H9 (cell line): ENCODE results near the gene TMEM245. TPM values are rescaled to one million over a fixed set of nuclear protein-coding genes. Genes with fewer than 3 reads are reported as not detected.

Source experiments
- DNase-seq: peaks from one replicate; pipeline ENCODE4 v3.0.0-alpha.2; 2017
- H2AFZ ChIP-seq: one replicate; pipeline ENCODE4 v1.6.1; 2013; ENCODE audit warnings: mild to moderate bottlenecking, low read length, control low read depth, moderate library complexity
- H2AK5ac ChIP-seq: 2 replicates; pipeline ENCODE4 v1.6.1; 2013; ENCODE audit warnings: low read length, control low read depth, mixed read lengths; ENCODE audit not compliant: insufficient read length
- H2BK120ac ChIP-seq: one replicate; pipeline ENCODE4 v1.6.1; 2013; ENCODE audit warnings: low read depth, mild to moderate bottlenecking, low read length, control low read depth, inconsistent platforms; ENCODE audit not compliant: poor library complexity, severe bottlenecking
- H2BK12ac ChIP-seq: 2 replicates; pipeline ENCODE4 v1.6.1; 2013; ENCODE audit warnings: low read length, control low read depth, mixed read lengths, low read depth; ENCODE audit not compliant: insufficient read length
- H2BK15ac ChIP-seq: 2 replicates; pipeline ENCODE4 v1.6.1; 2013; ENCODE audit warnings: low read depth, low read length, control low read depth
- H2BK20ac ChIP-seq: one replicate; pipeline ENCODE4 v1.6.1; 2013; ENCODE audit warnings: low read depth, mild to moderate bottlenecking, low read length, control low read depth, inconsistent platforms; ENCODE audit not compliant: poor library complexity, severe bottlenecking
- H2BK5ac ChIP-seq: 2 replicates; pipeline ENCODE4 v1.6.1; 2013; ENCODE audit warnings: low read length, control low read depth, mixed read lengths; ENCODE audit not compliant: insufficient read length
- H3K14ac ChIP-seq: 2 replicates; pipeline ENCODE4 v1.6.1; 2013; ENCODE audit warnings: low read length, control low read depth; ENCODE audit not compliant: insufficient read depth
- H3K18ac ChIP-seq: 2 replicates; pipeline ENCODE4 v1.6.1; 2013; ENCODE audit warnings: low read depth, mild to moderate bottlenecking, mixed read lengths, low read length, control low read depth; ENCODE audit not compliant: insufficient read length
- H3K23ac ChIP-seq: 2 replicates; pipeline ENCODE4 v1.6.1; 2013; ENCODE audit warnings: low read length, control low read depth, mixed read lengths, low read depth; ENCODE audit not compliant: insufficient read length
- H3K23me2 ChIP-seq: 2 replicates; pipeline ENCODE4 v1.6.1; 2013; ENCODE audit warnings: low read depth, mild to moderate bottlenecking, mixed read lengths, low read length, control low read depth; ENCODE audit not compliant: insufficient read length, poor library complexity, severe bottlenecking
- H3K27ac ChIP-seq: 2 replicates; pipeline ENCODE4 v1.5.1; 2013; ENCODE audit warnings: low read length, control low read depth, mixed read lengths, low read depth; ENCODE audit not compliant: insufficient read length
- H3K27me3 ChIP-seq: 2 replicates; pipeline ENCODE4 v1.6.1; 2013; ENCODE audit warnings: low read length, control low read depth, inconsistent platforms; ENCODE audit not compliant: insufficient read depth
- H3K4ac ChIP-seq: 2 replicates; pipeline ENCODE4 v1.6.1; 2013; ENCODE audit warnings: low read depth, mild to moderate bottlenecking, control low read depth, inconsistent platforms, low read length, moderate library complexity
- H3K4me1 ChIP-seq: 2 replicates; pipeline ENCODE4 v1.6.1; 2013; ENCODE audit warnings: low read length, control low read depth, inconsistent platforms; ENCODE audit not compliant: insufficient read depth
- H3K4me2 ChIP-seq: 2 replicates; pipeline ENCODE4 v1.6.1; 2013; ENCODE audit warnings: low read length, control low read depth, mixed read lengths; ENCODE audit not compliant: insufficient read length, insufficient read depth
- H3K56ac ChIP-seq: 2 replicates; pipeline ENCODE4 v1.6.1; 2013; ENCODE audit warnings: low read depth, mild to moderate bottlenecking, mixed read lengths, low read length, control low read depth; ENCODE audit not compliant: insufficient read length
- H3K79me1 ChIP-seq: 2 replicates; pipeline ENCODE4 v1.6.1; 2013; ENCODE audit warnings: low read depth, mild to moderate bottlenecking, moderate library complexity, low read length, control low read depth, inconsistent platforms; ENCODE audit not compliant: insufficient read depth, poor library complexity, severe bottlenecking
- H3K79me2 ChIP-seq: 2 replicates; pipeline ENCODE4 v1.6.1; 2013; ENCODE audit warnings: low read length, control low read depth, inconsistent platforms; ENCODE audit not compliant: insufficient read depth
- H3K9ac ChIP-seq: 2 replicates; pipeline ENCODE4 v1.6.1; 2013; ENCODE audit warnings: low read length, control low read depth, mixed read lengths; ENCODE audit not compliant: insufficient read length; ENCODE audit errors: extremely low read depth
- H3K9me3 ChIP-seq: one replicate; pipeline ENCODE4 v1.6.1; 2013; ENCODE audit warnings: low read depth, low read length, inconsistent platforms; ENCODE audit not compliant: control insufficient read depth
- H3T11ph ChIP-seq: one replicate; pipeline ENCODE4 v1.6.1; 2013; ENCODE audit warnings: mild to moderate bottlenecking, low read length, control low read depth, inconsistent platforms
- H4K20me1 ChIP-seq: one replicate; pipeline ENCODE4 v1.6.1; 2013; ENCODE audit not compliant: control insufficient read depth, insufficient read length, insufficient read depth
- H4K5ac ChIP-seq: 2 replicates; pipeline ENCODE4 v1.6.1; 2013; ENCODE audit warnings: low read depth, mild to moderate bottlenecking, mixed read lengths, low read length, control low read depth; ENCODE audit not compliant: insufficient read length
- H4K8ac ChIP-seq: replicated peaks from 2 replicates; pipeline ENCODE4 v1.6.1; 2013; ENCODE audit warnings: low read length, control low read depth, mixed read lengths, low read depth; ENCODE audit not compliant: insufficient read length
- H4K91ac ChIP-seq: 2 replicates; pipeline ENCODE4 v1.6.1; 2013; ENCODE audit warnings: low read depth, mild to moderate bottlenecking, moderate library complexity, mixed read lengths, low read length, control low read depth; ENCODE audit not compliant: insufficient read length
- H3K27ac Mint-ChIP-seq, 3 experiments: 2 replicates in 2 of 3; 3 replicates in 1 of 3; pipeline ENCODE4 v1.8.0; 2020 to 2021; ENCODE audit warnings: mixed read lengths in 3 of 3, mild to moderate bottlenecking in 1 of 3, moderate library complexity in 1 of 3
- H3K27me3 Mint-ChIP-seq: 2 replicates; pipeline ENCODE4 v1.8.0; 2021; ENCODE audit warnings: low read depth, mild to moderate bottlenecking, moderate library complexity, mixed read lengths
- H3K36me3 Mint-ChIP-seq, 3 experiments: 2 replicates in 2 of 3; 3 replicates in 1 of 3; pipeline ENCODE4 v1.8.0; 2020 to 2021; ENCODE audit warnings: low read depth in 3 of 3, mixed read lengths in 3 of 3; ENCODE audit not compliant: insufficient read depth in 1 of 3
- H3K4me1 Mint-ChIP-seq, 2 experiments: 2 replicates each; pipeline ENCODE4 v1.8.0; 2020; ENCODE audit warnings: mixed read lengths in 2 of 2
- H3K4me3 Mint-ChIP-seq, 2 experiments: 2 replicates in 1 of 2; 3 replicates in 1 of 2; pipeline ENCODE4 v1.8.0; 2020 to 2021; ENCODE audit warnings: mild to moderate bottlenecking in 2 of 2, mixed read lengths in 2 of 2, moderate library complexity in 1 of 2
- H3K9me3 Mint-ChIP-seq, 2 experiments: 2 replicates in 1 of 2; 3 replicates in 1 of 2; pipeline ENCODE4 v1.8.0; 2020; ENCODE audit warnings: mild to moderate bottlenecking in 2 of 2, mixed read lengths in 2 of 2, moderate library complexity in 1 of 2
- WGBS: extraction: QIAGEN DNeasy Blood & Tissue Kit; methylation state at CpG from one replicate; pipeline ENCODE4 v1.1.7; 2013; ENCODE audit warnings: missing lambda C conversion rate, low lambda C conversion rate, mixed read lengths; ENCODE audit not compliant: insufficient read length; ENCODE audit errors: extremely low coverage; 5-methylcytosine and 5-hydroxymethylcytosine counted together
- total RNA-seq: library from RNA; stranded (reverse); gene quantifications from 2 replicates; pipeline ENCODE4 v1.2.1, GENCODE V29; 2021
- TF ChIP-seq, protein P1 (sequence below): fragments of 200-600 bp; sonication (generic); conservative IDR thresholded peaks from 3 replicates; pipeline ENCODE4 v1.8.0; 2021; ENCODE audit warnings: antibody characterized with exemption, mild to moderate bottlenecking

TMEM245 gene
- total RNA-seq, 1 experiment from 2014 or later: 37.9 TPM

DNA sequence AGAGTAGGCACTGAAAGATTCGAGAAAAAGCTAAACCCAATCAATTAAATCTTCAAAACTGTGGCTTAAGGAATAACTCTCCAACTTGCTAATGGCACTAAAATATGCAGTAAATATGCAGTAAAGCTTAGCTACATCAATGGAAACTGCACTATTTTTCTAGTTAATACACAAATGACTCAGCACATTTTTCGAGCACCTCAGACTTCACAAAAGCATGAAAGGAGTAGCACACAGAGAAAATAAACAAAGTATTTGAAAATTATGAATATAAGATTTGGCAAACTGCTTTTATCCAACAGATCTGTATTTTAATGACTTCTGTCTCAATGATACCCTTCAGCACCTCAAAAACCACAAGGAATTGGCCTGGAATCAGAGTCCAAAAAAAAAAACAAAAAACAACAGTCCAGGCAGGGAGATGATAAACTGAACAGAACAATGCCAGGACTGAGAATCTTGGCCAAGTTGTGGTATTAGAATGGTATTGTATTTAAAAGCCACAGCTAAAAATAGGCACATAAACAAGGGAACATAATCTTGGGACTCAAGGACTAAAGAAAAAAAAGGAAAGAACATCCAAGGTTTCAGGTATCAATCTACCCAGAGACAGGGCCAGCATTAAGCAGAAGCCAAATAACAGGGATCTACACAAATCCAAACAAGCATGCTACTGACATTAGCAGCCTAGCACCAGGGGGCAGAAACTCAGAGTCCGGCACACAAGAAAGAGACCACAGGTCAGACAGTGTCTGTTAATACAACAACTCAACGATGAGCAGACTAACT is 21.4 kb downstream of the TMEM245 start:
- no peak overlapping the region for H3T11ph ChIP-seq
- no peak overlapping the region for H4K8ac ChIP-seq
- H2BK120ac ChIP-seq: no peak overlapping the region
- H3K4me2 ChIP-seq: no peak overlapping the region
- H3K23me2 ChIP-seq: no peaks in the 10 kb centered on the region
- no CpG with 5 or more reads among the region's 4 CpGs for WGBS
- no peak overlapping the region for H3K18ac ChIP-seq
- no peaks in the 10 kb centered on the region for H3K9me3 ChIP-seq
- H3K79me1 ChIP-seq: peaks cover 3% of the 10 kb centered on the region
- no peak overlapping the region for H2BK15ac ChIP-seq
- no peak overlapping the region for H3K14ac ChIP-seq
- Mint-ChIP-seq H3K4me3 (no peak overlapping the region), H3K27ac (peak overlapping the region in 2 of 3 experiments; percentile 58 to 60; a peak in 5 of 7 replicates), H3K27me3 (no peaks in the 10 kb centered on the region), H3K4me1 (peaks cover 22 to 31% of the 10 kb centered on the region in 2 experiments), H3K36me3 (peaks cover 10 to 27% (median 26%) of the 10 kb centered on the region in 3 experiments), H3K9me3 (no peaks in the 10 kb centered on the region)
- H2AK5ac ChIP-seq: no peak overlapping the region
- H3K79me2 ChIP-seq: peaks cover 18% of the 10 kb centered on the region; the same call in 1 of the 2 replicates
- no peak overlapping the region for H3K27ac ChIP-seq
- no peak overlapping the region for H2AFZ ChIP-seq
- H2BK5ac ChIP-seq: no peak overlapping the region
- H3K23ac ChIP-seq: no peak overlapping the region
- no peak overlapping the region for H2BK12ac ChIP-seq
- TF ChIP-seq, protein P1, sequence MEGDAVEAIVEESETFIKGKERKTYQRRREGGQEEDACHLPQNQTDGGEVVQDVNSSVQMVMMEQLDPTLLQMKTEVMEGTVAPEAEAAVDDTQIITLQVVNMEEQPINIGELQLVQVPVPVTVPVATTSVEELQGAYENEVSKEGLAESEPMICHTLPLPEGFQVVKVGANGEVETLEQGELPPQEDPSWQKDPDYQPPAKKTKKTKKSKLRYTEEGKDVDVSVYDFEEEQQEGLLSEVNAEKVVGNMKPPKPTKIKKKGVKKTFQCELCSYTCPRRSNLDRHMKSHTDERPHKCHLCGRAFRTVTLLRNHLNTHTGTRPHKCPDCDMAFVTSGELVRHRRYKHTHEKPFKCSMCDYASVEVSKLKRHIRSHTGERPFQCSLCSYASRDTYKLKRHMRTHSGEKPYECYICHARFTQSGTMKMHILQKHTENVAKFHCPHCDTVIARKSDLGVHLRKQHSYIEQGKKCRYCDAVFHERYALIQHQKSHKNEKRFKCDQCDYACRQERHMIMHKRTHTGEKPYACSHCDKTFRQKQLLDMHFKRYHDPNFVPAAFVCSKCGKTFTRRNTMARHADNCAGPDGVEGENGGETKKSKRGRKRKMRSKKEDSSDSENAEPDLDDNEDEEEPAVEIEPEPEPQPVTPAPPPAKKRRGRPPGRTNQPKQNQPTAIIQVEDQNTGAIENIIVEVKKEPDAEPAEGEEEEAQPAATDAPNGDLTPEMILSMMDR: peak; percentile 36; the same call in 2 of the 3 replicates
- H3K4me1 ChIP-seq: peaks cover 12% of the 10 kb centered on the region; the same call in 1 of the 2 replicates
- H4K91ac ChIP-seq: no peak overlapping the region
- no peak overlapping the region for H2BK20ac ChIP-seq
- no peaks in the 10 kb centered on the region for H3K27me3 ChIP-seq
- H4K20me1 ChIP-seq: no peaks in the 10 kb centered on the region
- no peak overlapping the region for H3K4ac ChIP-seq
- H4K5ac ChIP-seq: no peak overlapping the region
- no peak for DNase-seq
- H3K9ac ChIP-seq: no peak overlapping the region
- H3K56ac ChIP-seq: no peak overlapping the region
